GM21528 (cell line): ENCODE results near the gene PIP5K1C.

Experiments
- ATAC-seq: cut with Tn5 transposase; IDR thresholded peaks from one replicate; pipeline ENCODE4 v1.9.1; 2021; ENCODE audit warnings: mild to moderate bottlenecking, moderate library complexity; ENCODE audit not compliant: unreplicated experiment, low FRiP score

Gene PIP5K1C

GRCh38 chr19:3700242-3701032 is at the start of gene PIP5K1C:
PIP5K1C (minus strand) TSS chr19:3700468; CDS start chr19:3700390, 78 bp downstream.
- ATAC-seq, result peak; percentile 76

GRCh38 chr19:3748965-3749364 is 48.7 kb upstream of the PIP5K1C start:
- no peak for ATAC-seq

- ATAC-seq, result no peak
Measured at GRCh38 chr19:3746371-3747056, 46.2 kb upstream of the PIP5K1C start.

GRCh38 chr19:3745363-3746045 is 45.2 kb upstream of the PIP5K1C start:
- ATAC-seq, result no peak

GRCh38 chr19:3743486-3743885 is 43.2 kb upstream of the PIP5K1C start:
- ATAC-seq, result no peak

GRCh38 chr19:3740431-3740830 is 40.2 kb upstream of the PIP5K1C start:
- ATAC-seq, result no peak

- no peak for ATAC-seq
Measured at GRCh38 chr19:3738477-3739220, 38.4 kb upstream of the PIP5K1C start.

GRCh38 chr19:3737487-3738205 is 37.4 kb upstream of the PIP5K1C start:
- ATAC-seq, result no peak

- no peak for ATAC-seq
Measured at GRCh38 chr19:3736106-3736724, 35.9 kb upstream of the PIP5K1C start.

GRCh38 chr19:3734310-3734600 is 34.0 kb upstream of the PIP5K1C start:
- ATAC-seq, result no peak

- no peak for ATAC-seq
Measured at GRCh38 chr19:3733549-3734309, 33.5 kb upstream of the PIP5K1C start.

GRCh38 chr19:3732108-3732507 is 31.8 kb upstream of the PIP5K1C start:
- no peak for ATAC-seq

- ATAC-seq, result no peak
Measured at GRCh38 chr19:3730457-3730958, 30.2 kb upstream of the PIP5K1C start.

GRCh38 chr19:3725640-3726310 is 25.5 kb upstream of the PIP5K1C start:
- ATAC-seq, result no peak

GRCh38 chr19:3725121-3725520 is 24.9 kb upstream of the PIP5K1C start:
- no peak for ATAC-seq

- no peak for ATAC-seq
Measured at GRCh38 chr19:3723883-3724282, 23.6 kb upstream of the PIP5K1C start.

GRCh38 chr19:3723110-3723488 is 22.8 kb upstream of the PIP5K1C start:
- no peak for ATAC-seq

- ATAC-seq, result no peak
Measured at GRCh38 chr19:3722443-3723109, 22.3 kb upstream of the PIP5K1C start.
